AG04449 (cell line): ENCODE results near the gene HOXC9.
A peak's percentile ranks its signal among the peaks of the same experiment; 100 is the strongest.

Source experiments
- CTCF ChIA-PET: fragments of 350-600 bp; formaldehyde crosslinking; extraction: SDS; loops from one replicate; lab custom pipeline; 2021; ENCODE audit warnings: antibody characterized with exemption; lab: Yijun Ruan, JAX
- POLR2A ChIA-PET: fragments of 400-600, 350-600 bp; formaldehyde crosslinking; extraction: SDS; loops from one replicate; lab custom pipeline; 2020; ENCODE audit warnings: antibody characterized with exemption, inconsistent platforms; lab: Yijun Ruan, JAX
- DNase-seq: peaks from one replicate; pipeline ENCODE4 v3.0.0-alpha.2; 2010; ENCODE audit warnings: low read depth, low spot score
- H3K4me3 ChIP-seq: 2 replicates; pipeline ENCODE4 v1.5.1; 2011; ENCODE audit warnings: low read depth, mild to moderate bottlenecking, control low read depth, low read length
- TF ChIP-seq, protein P1 (sequence below): IDR thresholded peaks from one replicate; pipeline ENCODE4 v1.5.1; 2011; ENCODE audit warnings: mild to moderate bottlenecking, moderate library complexity, low read length, control low read depth, inconsistent platforms; ENCODE audit not compliant: insufficient read depth; ENCODE audit errors: missing control alignments

HOXC9 gene

DNA sequence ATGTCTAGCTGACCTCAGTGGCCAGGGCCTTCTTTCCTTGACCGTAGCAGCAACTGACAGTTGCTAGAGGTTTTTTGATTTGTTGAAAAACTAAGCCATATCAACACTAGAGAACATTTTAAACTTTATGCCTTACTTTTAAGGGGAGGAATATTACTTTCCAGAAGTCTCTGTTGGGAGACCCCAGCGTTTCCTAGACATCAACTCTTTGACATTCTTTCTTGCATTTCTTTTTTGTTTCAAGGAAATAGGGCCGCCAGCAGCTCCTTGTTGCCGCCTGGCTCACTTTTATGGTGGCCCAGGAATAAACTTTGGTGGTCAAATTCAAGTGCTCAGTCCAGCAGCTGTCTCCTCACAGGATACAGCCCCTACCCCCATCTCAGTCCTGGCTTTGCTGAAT, 29.5 kb upstream of the HOXC9 start:
- TF ChIP-seq, protein P1, sequence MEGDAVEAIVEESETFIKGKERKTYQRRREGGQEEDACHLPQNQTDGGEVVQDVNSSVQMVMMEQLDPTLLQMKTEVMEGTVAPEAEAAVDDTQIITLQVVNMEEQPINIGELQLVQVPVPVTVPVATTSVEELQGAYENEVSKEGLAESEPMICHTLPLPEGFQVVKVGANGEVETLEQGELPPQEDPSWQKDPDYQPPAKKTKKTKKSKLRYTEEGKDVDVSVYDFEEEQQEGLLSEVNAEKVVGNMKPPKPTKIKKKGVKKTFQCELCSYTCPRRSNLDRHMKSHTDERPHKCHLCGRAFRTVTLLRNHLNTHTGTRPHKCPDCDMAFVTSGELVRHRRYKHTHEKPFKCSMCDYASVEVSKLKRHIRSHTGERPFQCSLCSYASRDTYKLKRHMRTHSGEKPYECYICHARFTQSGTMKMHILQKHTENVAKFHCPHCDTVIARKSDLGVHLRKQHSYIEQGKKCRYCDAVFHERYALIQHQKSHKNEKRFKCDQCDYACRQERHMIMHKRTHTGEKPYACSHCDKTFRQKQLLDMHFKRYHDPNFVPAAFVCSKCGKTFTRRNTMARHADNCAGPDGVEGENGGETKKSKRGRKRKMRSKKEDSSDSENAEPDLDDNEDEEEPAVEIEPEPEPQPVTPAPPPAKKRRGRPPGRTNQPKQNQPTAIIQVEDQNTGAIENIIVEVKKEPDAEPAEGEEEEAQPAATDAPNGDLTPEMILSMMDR, result no peak
- ChIA-PET CTCF (interaction anchor here (1.1 to 2.8 kb wide), 3 partner anchors 9 to 224 kb away, joined by 3 to 8 read pairs (median 7); no protein-coding TSS in a partner anchor), POLR2A (no interaction called here)
- H3K4me3 ChIP-seq, result no peak overlapping the region
- no peak for DNase-seq

DNA sequence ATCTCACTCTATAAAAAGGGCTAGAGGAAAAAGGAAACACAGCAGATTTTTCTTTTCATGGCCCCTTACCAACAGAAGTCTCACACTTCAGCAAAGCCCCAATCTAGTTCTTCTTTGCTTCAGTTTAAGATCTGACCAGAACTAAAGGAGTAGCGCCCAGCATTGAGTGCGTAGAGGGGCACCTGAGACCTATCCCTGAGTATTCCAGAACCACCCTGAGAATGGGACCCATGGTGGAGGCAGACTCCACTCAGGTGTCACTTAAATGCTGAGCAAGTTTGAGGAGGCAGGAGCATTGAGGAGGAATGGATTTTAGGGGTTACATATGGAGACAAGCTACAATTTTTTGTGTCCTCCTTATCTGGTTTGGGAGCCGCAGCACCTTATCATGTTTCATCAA, 28.8 kb upstream of the HOXC9 start:
- no peak for DNase-seq
- H3K4me3 ChIP-seq, result no peak overlapping the region
- TF ChIP-seq, protein P1, result no peak
- ChIA-PET CTCF (interaction anchor here (0.7 to 2.8 kb wide), 10 partner anchors 9 to 244 kb away, joined by 3 to 11 read pairs (median 4); partner anchors contain the start of gene HOXC10), POLR2A (no interaction called here)

DNA sequence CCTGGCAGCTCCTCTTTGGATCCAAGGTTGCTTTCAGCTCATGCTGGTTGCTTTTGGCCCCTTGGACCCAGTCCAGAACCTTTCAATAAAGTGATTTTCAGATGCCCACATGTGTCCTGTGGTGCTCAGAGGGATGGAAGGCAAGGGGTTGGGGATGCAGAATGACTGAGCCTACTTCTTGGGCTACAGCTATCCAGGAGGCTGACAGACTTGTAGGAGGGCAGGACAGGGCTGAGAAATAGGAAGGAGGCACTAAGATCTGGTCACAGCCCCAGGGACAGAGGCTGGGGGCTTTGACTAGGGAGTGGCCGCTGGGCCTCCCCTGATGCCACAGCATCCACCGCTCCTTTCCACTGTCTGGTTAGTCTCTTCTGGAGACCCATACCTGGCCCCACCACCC, 28.3 kb upstream of the HOXC9 start:
- ChIA-PET CTCF (interaction anchor here (0.7 to 2.8 kb wide), 12 partner anchors 9 to 243 kb away, joined by 3 to 11 read pairs (median 4); partner anchors contain the start of gene HOXC10), POLR2A (interaction anchor here (0.9 to 1.0 kb wide), 2 partner anchors 10 to 46 kb away, joined by 4 read pairs; no protein-coding TSS in a partner anchor)
- DNase-seq, result no peak
- TF ChIP-seq, protein P1, result no peak
- H3K4me3 ChIP-seq, result peak overlapping the region; percentile 76; the same call in 1 of the 2 replicates

DNA sequence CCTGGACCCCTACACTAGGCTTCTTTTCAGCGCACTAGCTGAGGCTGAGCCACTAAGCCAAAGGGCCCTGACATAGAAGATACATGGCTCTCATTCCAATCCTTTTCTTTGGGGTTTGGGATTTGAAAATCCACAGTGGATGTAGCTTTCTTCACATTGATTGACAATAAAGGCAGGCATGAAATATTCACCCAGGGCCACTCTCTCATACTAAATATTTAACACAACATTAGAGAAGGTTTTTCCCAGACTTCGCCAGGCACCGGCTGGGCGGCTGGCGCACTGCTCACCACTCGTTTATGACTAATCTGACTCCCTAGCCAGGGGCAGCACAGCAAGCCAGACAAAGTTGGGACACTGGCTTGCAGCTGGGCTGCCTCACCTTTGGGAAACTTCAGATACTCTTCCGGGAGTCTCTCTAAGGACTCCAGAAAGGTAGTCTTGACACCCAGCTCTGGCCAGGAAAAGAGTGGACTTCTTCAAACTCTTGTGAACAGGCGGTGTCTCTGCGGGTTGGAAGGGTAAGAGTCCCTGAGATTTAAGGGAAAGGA, 27.7 kb upstream of the HOXC9 start:
- ChIA-PET POLR2A (interaction anchor here (0.6 to 1.0 kb wide), 3 partner anchors 10 to 45 kb away, joined by 3 to 4 read pairs (median 4); partner anchors contain the start of gene HOXC8), CTCF (interaction anchor here (0.8 to 2.8 kb wide), 11 partner anchors 8 to 241 kb away, joined by 3 to 11 read pairs (median 3); partner anchors contain the start of gene HOXC10)
- DNase-seq, result no peak
- H3K4me3 ChIP-seq, result peak overlapping the region; percentile 76
- TF ChIP-seq, protein P1, result no peak

- ChIA-PET POLR2A (interaction anchor here (0.9 to 1.0 kb wide), 2 partner anchors 9 to 45 kb away, joined by 4 read pairs; no protein-coding TSS in a partner anchor), CTCF (interaction anchor here (0.8 to 2.0 kb wide), 7 partner anchors 12 to 242 kb away, joined by 3 to 11 read pairs (median 3); partner anchors contain the start of gene HOXC10)
- TF ChIP-seq, protein P1, result no peak
- no peak for DNase-seq
- H3K4me3 ChIP-seq, result peak within 1 kb of the TSS; percentile 76
These were observed 27.2 kb upstream of the HOXC9 start, which contains the start of gene HOXC11 for GRCh38 chr12:53972722-53973235. Gene HOXC11, plus strand, starts transcription at chr12:53973126. Its CDS starts 116 bp downstream, at chr12:53973242.
